ENCODE data around the gene CPNE9. TPM values are rescaled to one million over a fixed set of nuclear protein-coding genes. Genes with fewer than 3 reads are reported as not detected.

The CPNE9 gene
- total RNA-seq, 4 donors from 2014 or later: not detected

DNA sequence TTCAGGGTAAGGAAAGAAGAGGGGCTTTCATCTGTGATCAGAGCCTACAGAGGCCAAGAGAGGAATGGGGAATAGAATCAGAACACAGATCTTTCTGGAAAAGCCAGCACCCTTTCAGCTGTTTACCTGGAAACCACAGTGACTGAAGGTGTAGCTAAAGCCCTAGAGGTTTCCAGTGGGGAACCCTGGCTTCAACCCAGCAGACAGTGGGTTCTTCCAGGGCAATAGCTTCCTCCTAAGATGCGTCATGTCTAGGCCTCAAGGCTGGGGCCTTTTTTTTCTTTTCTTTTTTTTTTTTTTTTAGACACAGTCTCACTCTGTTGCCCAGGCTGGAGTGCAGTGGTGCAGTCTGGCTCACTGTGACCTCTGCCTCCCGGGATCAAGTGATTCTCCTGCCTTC is 3.1 kb upstream of the CPNE9 start:
- Histone ChIP-seq H3K27ac (no peak overlapping the region), H3K4me3 (no peak overlapping the region), H3K27me3 (peaks cover 8 to 14% (median 14%) of the 10 kb centered on the region in 3 donors), H3K9me3 (no peaks in the 10 kb centered on the region), H3K4me1 (peaks cover 8 to 11% of the 10 kb centered on the region in 2 donors), H3K36me3 (peaks cover 0 to 55% of the 10 kb centered on the region in 2 donors)
- intact Hi-C loops (cut with DNase I; ENCODE audit: low total_unique reads) (no loop called here), in situ Hi-C loops (cut with MboI; ENCODE audit: low sequenced_read_pairs in 4 of 4) (no loop called here)
- ATAC-seq (no peak), DNase-seq (no peak)
- no peak for TF ChIP-seq POLR2A (IDR thresholded peaks at IDR 0.05)
- TF ChIP-seq, protein P1, sequence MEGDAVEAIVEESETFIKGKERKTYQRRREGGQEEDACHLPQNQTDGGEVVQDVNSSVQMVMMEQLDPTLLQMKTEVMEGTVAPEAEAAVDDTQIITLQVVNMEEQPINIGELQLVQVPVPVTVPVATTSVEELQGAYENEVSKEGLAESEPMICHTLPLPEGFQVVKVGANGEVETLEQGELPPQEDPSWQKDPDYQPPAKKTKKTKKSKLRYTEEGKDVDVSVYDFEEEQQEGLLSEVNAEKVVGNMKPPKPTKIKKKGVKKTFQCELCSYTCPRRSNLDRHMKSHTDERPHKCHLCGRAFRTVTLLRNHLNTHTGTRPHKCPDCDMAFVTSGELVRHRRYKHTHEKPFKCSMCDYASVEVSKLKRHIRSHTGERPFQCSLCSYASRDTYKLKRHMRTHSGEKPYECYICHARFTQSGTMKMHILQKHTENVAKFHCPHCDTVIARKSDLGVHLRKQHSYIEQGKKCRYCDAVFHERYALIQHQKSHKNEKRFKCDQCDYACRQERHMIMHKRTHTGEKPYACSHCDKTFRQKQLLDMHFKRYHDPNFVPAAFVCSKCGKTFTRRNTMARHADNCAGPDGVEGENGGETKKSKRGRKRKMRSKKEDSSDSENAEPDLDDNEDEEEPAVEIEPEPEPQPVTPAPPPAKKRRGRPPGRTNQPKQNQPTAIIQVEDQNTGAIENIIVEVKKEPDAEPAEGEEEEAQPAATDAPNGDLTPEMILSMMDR (IDR thresholded peaks at IDR 0.05 in 4 of 5, conservative IDR thresholded peaks at IDR 0.05 in 1 of 5): no peak

DNA sequence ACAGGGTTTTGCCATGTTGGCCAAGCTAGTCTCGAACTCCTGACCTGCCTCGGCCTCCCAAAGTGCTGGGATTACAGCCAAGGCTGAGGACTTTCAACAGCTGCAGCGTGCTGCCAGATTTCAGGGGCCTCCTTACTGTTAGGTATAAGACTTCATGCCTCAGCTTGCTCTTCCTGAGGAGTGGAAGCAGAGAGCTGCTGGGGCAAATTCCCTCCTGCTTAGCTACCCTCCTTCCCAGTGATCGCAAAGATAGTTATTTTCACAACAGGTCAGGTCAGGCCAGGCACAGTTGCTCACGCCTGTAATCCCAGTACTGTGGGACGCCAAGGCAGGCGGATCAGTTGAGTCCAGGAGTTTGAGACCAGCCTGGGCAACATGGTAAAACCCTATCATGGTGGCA is 2.6 kb upstream of the CPNE9 start:
- TF ChIP-seq, protein P1 (IDR thresholded peaks at IDR 0.05 in 4 of 5, conservative IDR thresholded peaks at IDR 0.05 in 1 of 5): no peak
- no peak for TF ChIP-seq POLR2A (IDR thresholded peaks at IDR 0.05)
- Histone ChIP-seq H3K27ac (no peak overlapping the region), H3K4me3 (no peak overlapping the region), H3K9me3 (no peaks in the 10 kb centered on the region), H3K27me3 (peaks cover 8 to 15% (median 14%) of the 10 kb centered on the region in 3 donors), H3K4me1 (peaks cover 8 to 11% of the 10 kb centered on the region in 2 donors), H3K36me3 (peaks cover 0 to 53% of the 10 kb centered on the region in 2 donors)
- ATAC-seq: no peak
- in situ Hi-C loops (cut with MboI; ENCODE audit: low sequenced_read_pairs in 4 of 4): no loop called here
- intact Hi-C loops (cut with DNase I; ENCODE audit: low total_unique reads): no loop called here
- no peak for DNase-seq

DNA sequence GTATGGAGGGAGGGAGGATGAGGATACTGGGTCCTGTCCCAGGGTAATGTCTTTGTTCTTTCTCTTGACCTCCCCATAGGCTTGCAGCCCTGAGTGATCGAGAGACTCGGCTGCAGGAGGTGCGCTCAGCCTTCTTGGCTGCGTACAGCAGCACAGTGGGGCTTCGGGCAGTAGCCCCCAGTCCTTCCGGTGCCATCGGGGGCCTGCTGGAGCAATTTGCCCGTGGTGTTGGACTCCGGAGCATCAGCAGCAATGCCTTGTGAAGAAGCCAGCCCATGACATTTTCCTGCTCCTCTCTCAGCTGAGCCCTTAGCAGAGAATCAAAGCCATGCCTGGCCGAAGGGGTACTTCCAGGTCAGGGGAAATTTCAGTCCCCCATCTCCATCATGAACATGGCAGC is 1.9 kb upstream of the CPNE9 start:
- Histone ChIP-seq H3K27ac (no peak overlapping the region), H3K27me3 (peaks cover 8 to 15% (median 14%) of the 10 kb centered on the region in 3 donors), H3K36me3 (peaks cover 0 to 47% of the 10 kb centered on the region in 2 donors), H3K4me1 (peaks cover 8 to 11% of the 10 kb centered on the region in 2 donors), H3K4me3 (no peak overlapping the region), H3K9me3 (no peaks in the 10 kb centered on the region)
- no peak for DNase-seq
- TF ChIP-seq POLR2A (IDR thresholded peaks at IDR 0.05): no peak
- TF ChIP-seq, protein P1 (IDR thresholded peaks at IDR 0.05 in 4 of 5, conservative IDR thresholded peaks at IDR 0.05 in 1 of 5): no peak
- ATAC-seq: no peak
- in situ Hi-C loops (cut with MboI; ENCODE audit: low sequenced_read_pairs in 4 of 4) (no loop called here), intact Hi-C loops (cut with DNase I; ENCODE audit: low total_unique reads) (no loop called here)

DNA sequence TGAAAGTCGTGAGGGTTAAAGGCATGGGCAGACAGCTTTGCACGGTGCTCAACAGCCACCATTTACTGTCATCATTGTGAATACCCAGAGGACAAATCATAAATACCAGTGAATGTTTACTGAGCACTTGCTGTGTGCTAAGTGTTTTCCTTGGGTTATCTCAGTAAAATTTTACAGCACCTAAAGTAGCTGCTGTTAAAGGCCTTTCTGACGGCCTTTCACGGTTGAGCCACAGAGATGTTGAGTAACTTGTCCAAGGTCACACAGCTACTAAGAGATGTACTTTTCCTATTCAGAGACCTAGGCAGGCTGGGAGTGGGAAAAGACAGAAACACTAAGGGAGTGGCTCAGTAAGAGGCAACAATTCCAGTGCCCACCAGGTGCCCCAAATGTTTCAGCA is 393 bp upstream of the CPNE9 start:
- Histone ChIP-seq H3K9me3 (no peaks in the 10 kb centered on the region), H3K36me3 (peaks cover 0 to 32% of the 10 kb centered on the region in 2 donors), H3K27me3 (peaks cover 8 to 15% (median 14%) of the 10 kb centered on the region in 3 donors), H3K27ac (no peak overlapping the region), H3K4me3 (no peak overlapping the region), H3K4me1 (peaks cover 8 to 11% of the 10 kb centered on the region in 2 donors)
- ATAC-seq (no peak), DNase-seq (no peak)
- intact Hi-C loops (cut with DNase I; ENCODE audit: low total_unique reads): no loop called here
- in situ Hi-C loops (cut with MboI; ENCODE audit: low sequenced_read_pairs in 4 of 4): no loop called here
- TF ChIP-seq, protein P1 (IDR thresholded peaks at IDR 0.05 in 4 of 5, conservative IDR thresholded peaks at IDR 0.05 in 1 of 5): no peak
- no peak for TF ChIP-seq POLR2A (IDR thresholded peaks at IDR 0.05)
